ENCODE results near the gene NOS1.
A peak's percentile ranks its signal among the peaks of the same experiment; 100 is the strongest.
"Not testable (repeated sequence)": the region's sequence is repeated elsewhere in the genome, so short reads cannot be mapped to it uniquely, and the experiment has no call there.

Gene NOS1

GRCh38 chr12:117361347-117361751 lies at the start of gene NOS1:
Gene NOS1, minus strand, starts transcription at chr12:117361626. Its CDS starts 30,557 bp downstream, at chr12:117331069.
- no peak for DNase-seq

- no peak for DNase-seq
Observed at GRCh38 chr12:117409286-117409685, 47.9 kb upstream of the NOS1 start.

GRCh38 chr12:117408161-117408791 lies 46.9 kb upstream of the NOS1 start:
- DNase-seq = no peak

GRCh38 chr12:117404940-117405339 lies 43.5 kb upstream of the NOS1 start:
- no peak for DNase-seq

- DNase-seq = no peak
Observed at GRCh38 chr12:117404203-117404853, 42.9 kb upstream of the NOS1 start.

- DNase-seq = no peak
Observed at GRCh38 chr12:117403586-117404139, 42.2 kb upstream of the NOS1 start.

GRCh38 chr12:117402363-117402762 lies 40.9 kb upstream of the NOS1 start:
- no peak for DNase-seq

- DNase-seq = no peak
Observed at GRCh38 chr12:117400912-117401311, 39.5 kb upstream of the NOS1 start.

GRCh38 chr12:117398482-117398881 lies 37.1 kb upstream of the NOS1 start:
- DNase-seq = not testable (repeated sequence)

GRCh38 chr12:117395766-117396165 lies 34.3 kb upstream of the NOS1 start:
- no peak for DNase-seq

- no peak for DNase-seq
Observed at GRCh38 chr12:117394491-117394890, 33.1 kb upstream of the NOS1 start.

- no peak for DNase-seq
Observed at GRCh38 chr12:117393656-117394055, 32.2 kb upstream of the NOS1 start.

- DNase-seq = no peak
Observed at GRCh38 chr12:117390866-117391265, 29.4 kb upstream of the NOS1 start.

GRCh38 chr12:117388951-117389446 lies 27.6 kb upstream of the NOS1 start:
- no peak for DNase-seq

GRCh38 chr12:117387832-117388231 lies 26.4 kb upstream of the NOS1 start:
- no peak for DNase-seq

GRCh38 chr12:117384735-117385134 lies 23.3 kb upstream of the NOS1 start:
- no peak for DNase-seq

GRCh38 chr12:117380083-117380482 lies 18.7 kb upstream of the NOS1 start:
- DNase-seq = no peak

GRCh38 chr12:117377758-117378157 lies 16.3 kb upstream of the NOS1 start:
- DNase-seq = peak; percentile 27

GRCh38 chr12:117370588-117370987 lies 9.2 kb upstream of the NOS1 start:
- DNase-seq = no peak

GRCh38 chr12:117370000-117370399 lies 8.6 kb upstream of the NOS1 start:
- DNase-seq = not testable (repeated sequence)

GRCh38 chr12:117367006-117367638 lies 5.7 kb upstream of the NOS1 start:
- peak; percentile 63 for DNase-seq

GRCh38 chr12:117365049-117365616 lies 3.7 kb upstream of the NOS1 start:
- DNase-seq = no peak

GRCh38 chr12:117363953-117364486 lies 2.6 kb upstream of the NOS1 start:
- DNase-seq = no peak
